ENCODE measurements around the gene ZGRF1.

GRCh38 chr4:112655270-112655669 is 18.6 kb upstream of the ZGRF1 start:
- no peak for TF ChIP-seq POLR2AphosphoS5 (IDR thresholded peaks at IDR 0.05)
- TF ChIP-seq, protein P1, sequence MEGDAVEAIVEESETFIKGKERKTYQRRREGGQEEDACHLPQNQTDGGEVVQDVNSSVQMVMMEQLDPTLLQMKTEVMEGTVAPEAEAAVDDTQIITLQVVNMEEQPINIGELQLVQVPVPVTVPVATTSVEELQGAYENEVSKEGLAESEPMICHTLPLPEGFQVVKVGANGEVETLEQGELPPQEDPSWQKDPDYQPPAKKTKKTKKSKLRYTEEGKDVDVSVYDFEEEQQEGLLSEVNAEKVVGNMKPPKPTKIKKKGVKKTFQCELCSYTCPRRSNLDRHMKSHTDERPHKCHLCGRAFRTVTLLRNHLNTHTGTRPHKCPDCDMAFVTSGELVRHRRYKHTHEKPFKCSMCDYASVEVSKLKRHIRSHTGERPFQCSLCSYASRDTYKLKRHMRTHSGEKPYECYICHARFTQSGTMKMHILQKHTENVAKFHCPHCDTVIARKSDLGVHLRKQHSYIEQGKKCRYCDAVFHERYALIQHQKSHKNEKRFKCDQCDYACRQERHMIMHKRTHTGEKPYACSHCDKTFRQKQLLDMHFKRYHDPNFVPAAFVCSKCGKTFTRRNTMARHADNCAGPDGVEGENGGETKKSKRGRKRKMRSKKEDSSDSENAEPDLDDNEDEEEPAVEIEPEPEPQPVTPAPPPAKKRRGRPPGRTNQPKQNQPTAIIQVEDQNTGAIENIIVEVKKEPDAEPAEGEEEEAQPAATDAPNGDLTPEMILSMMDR (IDR thresholded peaks at IDR 0.05): no peak
